ENCODE data around the gene PECR.
A peak's percentile ranks its signal among the peaks of the same experiment; 100 is the strongest.

PECR gene

DNA sequence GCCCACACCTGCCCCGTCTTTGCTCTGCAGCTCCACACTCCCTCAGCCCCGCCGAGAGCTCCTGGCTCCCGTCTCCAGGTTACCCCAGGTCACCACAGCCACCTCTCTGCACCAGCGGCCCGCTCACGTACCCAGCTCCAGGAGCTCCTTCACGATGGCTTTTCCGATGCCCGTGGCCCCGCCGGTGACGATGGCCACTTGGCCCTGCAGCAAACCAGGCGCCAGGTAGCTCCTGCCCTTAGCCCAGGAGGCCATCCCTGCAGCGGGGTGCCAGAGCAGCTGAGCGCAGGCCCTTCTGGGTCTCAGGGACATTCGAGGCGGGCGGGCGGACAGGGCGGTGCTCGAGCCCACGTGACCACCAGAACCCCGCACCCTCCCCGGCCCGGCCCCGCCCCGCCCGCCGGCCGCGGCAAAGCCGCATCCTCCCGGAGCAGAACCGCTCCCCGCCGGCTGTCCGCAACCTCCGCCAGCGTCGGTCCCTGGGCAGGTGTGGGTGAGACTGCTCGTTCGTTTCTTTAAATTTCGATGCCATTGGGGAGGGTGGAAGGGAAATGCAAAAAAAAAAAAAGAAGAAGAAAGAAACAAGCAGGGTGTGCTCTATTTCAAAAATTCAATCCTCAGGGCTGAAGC, at the start of gene PECR, which contains the start of gene TMEM169:
Gene PECR (minus strand): TSS at position 323 of the 630 bp plus-strand sequence. CDS start 68 bp downstream, at position 255.
Gene TMEM169 (plus strand): TSS at position 433 of the 630 bp plus-strand sequence. CDS start 14,045 bp downstream, outside the sequence.
- Mint-ChIP-seq H3K27me3 (ENCODE audit: low read depth) (no peaks in the 10 kb centered on the region), H3K9me3 (no peaks in the 10 kb centered on the region), H3K36me3 (ENCODE audit: low read depth) (peaks cover 8% of the 10 kb centered on the region), H3K4me3 (peak within 1 kb of the TSS; percentile 96), H3K4me1 (ENCODE audit: low read depth) (peaks cover 45% of the 10 kb centered on the region), H3K27ac (peak within 1 kb of the TSS; percentile 87)
- DNase-seq (ENCODE audit: low spot score): peak; percentile 79

DNA sequence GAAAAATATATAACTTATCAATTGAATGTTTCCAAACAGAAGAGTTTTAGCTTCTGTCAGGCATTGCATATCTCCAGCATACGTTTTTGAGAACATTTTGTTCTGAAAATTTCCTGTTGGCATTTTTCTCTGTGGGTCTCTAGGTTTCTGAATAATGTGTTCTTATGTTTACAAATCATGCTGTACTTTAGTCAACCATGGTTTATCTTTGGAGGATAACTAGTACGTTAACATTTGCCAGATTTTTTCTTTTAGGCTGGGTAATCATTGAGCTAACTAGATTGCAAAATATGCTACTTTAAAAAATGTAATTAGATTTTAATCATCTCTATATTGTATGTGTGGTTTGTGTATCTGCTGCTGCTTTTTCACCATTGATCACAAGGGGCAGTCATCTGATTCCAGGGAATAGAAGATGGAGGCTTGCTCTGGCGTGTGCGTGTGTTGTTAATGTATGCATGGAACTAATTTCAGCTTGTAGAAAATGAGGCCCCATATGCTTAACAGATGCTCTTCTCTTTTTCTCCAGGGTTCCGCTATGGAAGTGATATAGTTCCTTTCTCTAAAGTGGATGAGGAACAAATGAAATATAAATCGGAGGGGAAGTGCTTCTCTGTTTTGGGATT, 48.9 kb upstream of the PECR start:
- DNase-seq (ENCODE audit: low spot score): no peak
- Mint-ChIP-seq H3K9me3 (no peaks in the 10 kb centered on the region), H3K4me1 (ENCODE audit: low read depth) (peaks cover 55% of the 10 kb centered on the region), H3K27me3 (ENCODE audit: low read depth) (no peaks in the 10 kb centered on the region), H3K36me3 (ENCODE audit: low read depth) (peaks cover 75% of the 10 kb centered on the region), H3K4me3 (peak overlapping the region; percentile 40), H3K27ac (peak overlapping the region; percentile 31)

GRCh38 chr2:216126943-216127342, 45.3 kb upstream of the PECR start:
- Mint-ChIP-seq H3K27me3 (ENCODE audit: low read depth) (no peaks in the 10 kb centered on the region), H3K9me3 (no peaks in the 10 kb centered on the region), H3K27ac (no peak overlapping the region), H3K36me3 (ENCODE audit: low read depth) (peaks cover 70% of the 10 kb centered on the region), H3K4me1 (ENCODE audit: low read depth) (peaks cover 47% of the 10 kb centered on the region), H3K4me3 (no peak overlapping the region)
- no peak for DNase-seq (ENCODE audit: low spot score)

DNA sequence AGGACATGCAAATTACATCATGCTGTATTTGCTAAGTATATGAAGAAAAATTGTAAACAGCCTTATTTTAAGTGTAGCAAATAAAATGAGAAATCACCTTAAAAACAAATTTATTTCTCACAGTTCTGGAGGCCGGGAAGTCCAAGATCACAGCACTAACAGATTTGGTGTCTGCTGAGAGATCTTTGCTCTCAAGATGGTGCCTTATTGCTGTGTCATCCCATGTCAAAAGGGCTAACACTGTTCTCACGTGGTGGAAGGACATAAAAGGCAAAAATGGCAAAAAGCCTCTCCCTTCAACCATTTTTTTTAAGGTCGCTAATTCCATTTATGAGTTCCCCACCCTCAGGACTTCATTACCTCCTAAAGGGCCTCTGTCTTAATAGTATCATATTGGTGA, 39.6 kb upstream of the PECR start:
- Mint-ChIP-seq H3K4me3 (no peak overlapping the region), H3K27me3 (ENCODE audit: low read depth) (no peaks in the 10 kb centered on the region), H3K36me3 (ENCODE audit: low read depth) (peaks cover 83% of the 10 kb centered on the region), H3K4me1 (ENCODE audit: low read depth) (peaks cover 57% of the 10 kb centered on the region), H3K27ac (peak overlapping the region; percentile 55), H3K9me3 (no peaks in the 10 kb centered on the region)
- no peak for DNase-seq (ENCODE audit: low spot score)

GRCh38 chr2:216119986-216120385, 38.4 kb upstream of the PECR start:
- peaks cover 80% of the 10 kb centered on the region for H3K36me3 Mint-ChIP-seq (ENCODE audit: low read depth)

GRCh38 chr2:216119146-216119545, 37.5 kb upstream of the PECR start:
- H3K4me3 Mint-ChIP-seq: peak overlapping the region; percentile 27
- no peak for DNase-seq (ENCODE audit: low spot score)
- peak overlapping the region; percentile 63 for H3K27ac Mint-ChIP-seq
- H3K9me3 Mint-ChIP-seq: no peaks in the 10 kb centered on the region
- H3K27me3 Mint-ChIP-seq (ENCODE audit: low read depth): no peaks in the 10 kb centered on the region
- peaks cover 82% of the 10 kb centered on the region for H3K36me3 Mint-ChIP-seq (ENCODE audit: low read depth)
- peaks cover 61% of the 10 kb centered on the region for H3K4me1 Mint-ChIP-seq (ENCODE audit: low read depth)

More at GRCh38 chr2:216119986-216120385, 38.4 kb upstream of the PECR start:
- H3K9me3 Mint-ChIP-seq: no peaks in the 10 kb centered on the region
- H3K27ac Mint-ChIP-seq: peak overlapping the region; percentile 84
- H3K27me3 Mint-ChIP-seq (ENCODE audit: low read depth): no peaks in the 10 kb centered on the region
- no peak for DNase-seq (ENCODE audit: low spot score)
- peak overlapping the region; percentile 64 for H3K4me3 Mint-ChIP-seq
- peaks cover 58% of the 10 kb centered on the region for H3K4me1 Mint-ChIP-seq (ENCODE audit: low read depth)

GRCh38 chr2:216118474-216118873, 36.9 kb upstream of the PECR start:
- Mint-ChIP-seq H3K4me1 (ENCODE audit: low read depth) (peaks cover 67% of the 10 kb centered on the region), H3K36me3 (ENCODE audit: low read depth) (peaks cover 88% of the 10 kb centered on the region), H3K27ac (peak overlapping the region; percentile 15), H3K4me3 (no peak overlapping the region), H3K27me3 (ENCODE audit: low read depth) (no peaks in the 10 kb centered on the region), H3K9me3 (no peaks in the 10 kb centered on the region)
- no peak for DNase-seq (ENCODE audit: low spot score)

DNA sequence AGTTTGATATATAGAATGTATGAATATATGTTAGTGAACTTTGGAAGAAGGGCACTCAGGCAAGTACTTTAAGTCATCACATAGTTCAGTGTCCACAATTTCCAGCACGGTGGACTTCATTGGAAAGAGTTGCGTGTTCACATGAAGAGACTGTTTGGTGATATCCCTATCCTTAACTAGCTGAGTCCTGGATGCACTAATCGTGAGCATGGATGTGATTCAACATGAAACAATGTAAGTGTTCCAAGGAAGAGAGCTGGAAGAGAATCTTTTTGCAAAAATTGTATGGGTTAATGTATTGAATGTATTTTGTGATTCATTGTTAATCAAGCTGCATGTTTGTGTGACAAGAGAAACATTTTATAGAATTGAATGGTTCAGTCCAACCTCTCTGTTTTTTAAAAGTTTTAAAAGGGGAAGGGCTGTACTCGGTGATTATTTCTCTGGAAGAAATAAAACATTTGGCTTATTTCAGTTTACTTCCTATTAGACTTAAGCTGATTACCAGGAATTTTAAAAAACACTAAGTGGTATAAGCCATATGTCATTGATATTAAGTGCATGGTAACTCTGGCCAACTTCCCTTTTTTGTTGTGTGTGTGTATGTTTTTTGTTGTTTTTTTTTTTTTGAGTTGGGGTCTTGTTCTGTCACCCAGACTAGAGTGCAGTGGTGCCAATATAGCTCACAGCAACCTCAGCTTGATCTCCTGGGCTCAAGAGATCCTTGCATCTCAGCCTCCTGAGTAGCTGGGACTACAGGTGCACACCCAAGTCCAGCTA, 36.1 kb upstream of the PECR start:
- Mint-ChIP-seq H3K4me3 (no peak overlapping the region), H3K9me3 (no peaks in the 10 kb centered on the region), H3K36me3 (ENCODE audit: low read depth) (peaks cover 92% of the 10 kb centered on the region), H3K27me3 (ENCODE audit: low read depth) (no peaks in the 10 kb centered on the region), H3K4me1 (ENCODE audit: low read depth) (peaks cover 73% of the 10 kb centered on the region), H3K27ac (no peak overlapping the region)
- no peak for DNase-seq (ENCODE audit: low spot score)

DNA sequence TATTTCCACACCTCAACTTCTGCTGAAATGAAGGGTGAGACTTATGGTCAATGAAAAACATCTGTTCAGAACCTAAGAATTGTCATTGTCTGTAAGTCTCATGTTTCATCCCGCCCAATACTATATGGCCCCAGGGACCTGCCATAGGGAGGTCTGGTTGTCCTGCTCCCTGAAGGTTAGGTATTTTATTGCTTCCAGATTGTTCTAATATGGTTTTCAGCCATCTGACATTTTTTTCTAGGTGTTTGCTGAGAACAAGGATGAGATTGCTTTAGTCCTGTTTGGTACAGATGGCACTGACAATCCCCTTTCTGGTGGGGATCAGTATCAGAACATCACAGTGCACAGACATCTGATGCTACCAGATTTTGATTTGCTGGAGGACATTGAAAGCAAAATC, 34.8 kb upstream of the PECR start:
- no peaks in the 10 kb centered on the region for H3K27me3 Mint-ChIP-seq (ENCODE audit: low read depth)
- no peaks in the 10 kb centered on the region for H3K9me3 Mint-ChIP-seq
- H3K4me3 Mint-ChIP-seq: peak overlapping the region; percentile 53
- H3K36me3 Mint-ChIP-seq (ENCODE audit: low read depth): peaks cover 89% of the 10 kb centered on the region
- H3K27ac Mint-ChIP-seq: no peak overlapping the region
- peaks cover 78% of the 10 kb centered on the region for H3K4me1 Mint-ChIP-seq (ENCODE audit: low read depth)
- DNase-seq (ENCODE audit: low spot score): no peak

GRCh38 chr2:216114714-216115531, 33.3 kb upstream of the PECR start:
- Mint-ChIP-seq H3K4me1 (ENCODE audit: low read depth) (peaks cover 81% of the 10 kb centered on the region), H3K27me3 (ENCODE audit: low read depth) (no peaks in the 10 kb centered on the region), H3K4me3 (peak overlapping the region; percentile 93), H3K9me3 (no peaks in the 10 kb centered on the region), H3K36me3 (ENCODE audit: low read depth) (peaks cover 90% of the 10 kb centered on the region), H3K27ac (peak overlapping the region; percentile 86)
- peak; percentile 95 for DNase-seq (ENCODE audit: low spot score)

DNA sequence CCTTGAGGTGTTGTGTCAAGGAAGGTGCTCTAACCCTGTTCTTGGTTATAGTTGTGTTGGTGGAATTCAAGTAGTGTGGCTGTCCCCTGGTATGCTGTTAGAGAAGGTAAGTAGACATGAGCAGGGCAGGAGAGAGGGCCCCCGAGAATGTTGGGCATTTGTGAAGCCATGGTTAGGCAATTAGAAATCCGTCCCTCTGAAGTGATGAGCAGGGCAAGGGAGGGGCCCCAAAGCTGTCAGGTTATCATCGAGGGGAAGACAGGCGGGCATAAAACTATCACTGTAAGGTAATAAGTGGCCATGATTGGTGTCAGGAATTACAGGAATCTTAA, 32.7 kb upstream of the PECR start:
- Mint-ChIP-seq H3K4me3 (peak overlapping the region; percentile 93), H3K9me3 (no peaks in the 10 kb centered on the region), H3K27ac (peak overlapping the region; percentile 86), H3K36me3 (ENCODE audit: low read depth) (peaks cover 86% of the 10 kb centered on the region), H3K27me3 (ENCODE audit: low read depth) (no peaks in the 10 kb centered on the region), H3K4me1 (ENCODE audit: low read depth) (peaks cover 79% of the 10 kb centered on the region)
- DNase-seq (ENCODE audit: low spot score): no peak

- Mint-ChIP-seq H3K4me3 (peak overlapping the region; percentile 4), H3K4me1 (ENCODE audit: low read depth) (peaks cover 75% of the 10 kb centered on the region), H3K27ac (peak overlapping the region; percentile 64), H3K27me3 (ENCODE audit: low read depth) (peaks cover 2% of the 10 kb centered on the region), H3K36me3 (ENCODE audit: low read depth) (peaks cover 80% of the 10 kb centered on the region), H3K9me3 (no peaks in the 10 kb centered on the region)
- no peak for DNase-seq (ENCODE audit: low spot score)
These were observed 32.0 kb upstream of the PECR start for GRCh38 chr2:216113572-216113971.

- no peak for DNase-seq (ENCODE audit: low spot score)
- H3K4me1 Mint-ChIP-seq (ENCODE audit: low read depth): peaks cover 73% of the 10 kb centered on the region
- peaks cover 2% of the 10 kb centered on the region for H3K27me3 Mint-ChIP-seq (ENCODE audit: low read depth)
- H3K9me3 Mint-ChIP-seq: no peaks in the 10 kb centered on the region
- peaks cover 74% of the 10 kb centered on the region for H3K36me3 Mint-ChIP-seq (ENCODE audit: low read depth)
- peak overlapping the region; percentile 4 for H3K4me3 Mint-ChIP-seq
- H3K27ac Mint-ChIP-seq: peak overlapping the region; percentile 64
These were observed 31.3 kb upstream of the PECR start for GRCh38 chr2:216112926-216113325.

Measured in T-helper 2 cell treated with Interferon-gamma antibody and Interleukin-4, amounts not matched to agents 5 μg/mL and 100 μg/mL, for 36 hours (primary cell).